RWPE1 (cell line): ENCODE measurements around the gene ZNF385B.

Experiments used
- CTCF ChIA-PET: fragments of 350-600 bp; sonication (Branson Sonifier 250); formaldehyde crosslinking; extraction: SDS; loops from one replicate; lab custom pipeline; 2021; lab: Yijun Ruan, JAX
- POLR2A ChIA-PET: fragments of 400-600 bp; formaldehyde crosslinking; extraction: SDS; loops from one replicate; lab custom pipeline; 2020; ENCODE audit warnings: antibody characterized with exemption; ENCODE audit not compliant: low non-redundant PET; lab: Yijun Ruan, JAX
- DNase-seq: peaks from one replicate; pipeline ENCODE4 v3.0.0; 2012; ENCODE audit warnings: low spot score
- H3K27ac ChIP-seq: fragments of 450-650 bp; 2 replicates; pipeline ENCODE4 v1.5.1; 2017
- CTCF ChIP-seq: fragments of 450-650 bp; conservative IDR thresholded peaks from 2 replicates; pipeline ENCODE4 v1.5.1; 2017; ENCODE audit warnings: low read depth, mild to moderate bottlenecking

The ZNF385B gene

GRCh38 chr2:179695486-179695885 lies 165.9 kb downstream of the ZNF385B start:
- no peak for TF ChIP-seq CTCF
- CTCF ChIA-PET: no interaction called here
- H3K27ac ChIP-seq: no peak overlapping the region
- POLR2A ChIA-PET: no interaction called here
- DNase-seq: no peak

GRCh38 chr2:179694963-179695362 lies 166.4 kb downstream of the ZNF385B start:
- POLR2A ChIA-PET: no interaction called here
- H3K27ac ChIP-seq: no peak overlapping the region
- no peak for TF ChIP-seq CTCF
- no peak for DNase-seq
- CTCF ChIA-PET: no interaction called here

GRCh38 chr2:179692610-179693009 lies 168.8 kb downstream of the ZNF385B start:
- H3K27ac ChIP-seq: no peak overlapping the region
- ChIA-PET POLR2A (no interaction called here), CTCF (interaction anchor here (0.6 kb wide), 1 partner anchor 14 kb away, joined by 3 read pairs; no protein-coding TSS in a partner anchor)
- TF ChIP-seq CTCF: no peak
- DNase-seq: no peak

GRCh38 chr2:179692043-179692442 lies 169.4 kb downstream of the ZNF385B start:
- CTCF ChIA-PET: no interaction called here

GRCh38 chr2:179691235-179691634 lies 170.2 kb downstream of the ZNF385B start:
- H3K27ac ChIP-seq: no peak overlapping the region
- no peak for DNase-seq
- ChIA-PET CTCF (no interaction called here), POLR2A (no interaction called here)
- TF ChIP-seq CTCF: no peak

More at GRCh38 chr2:179692043-179692442, 169.4 kb downstream of the ZNF385B start:
- no peak overlapping the region for H3K27ac ChIP-seq
- no peak for DNase-seq
- TF ChIP-seq CTCF: no peak
- POLR2A ChIA-PET: no interaction called here

GRCh38 chr2:179686718-179687342 lies 174.6 kb downstream of the ZNF385B start:
- TF ChIP-seq CTCF: no peak
- no peak for DNase-seq
- ChIA-PET CTCF (no interaction called here), POLR2A (no interaction called here)
- no peak overlapping the region for H3K27ac ChIP-seq
